ENCODE results near the gene HSPA5.
A peak's percentile ranks its signal among the peaks of the same experiment; 100 is the strongest.
"Not testable (repeated sequence)": the region's sequence is repeated elsewhere in the genome, so short reads cannot be mapped to it uniquely, and the experiment has no call there.

The HSPA5 gene

GRCh38 chr9:125241863-125242739 lies 958 bp upstream of the HSPA5 start:
- no peak for TF ChIP-seq CTCF (IDR thresholded peaks at IDR 0.05; ENCODE audit: extremely low read depth, insufficient read depth, missing control alignments)
- in situ Hi-C loops (cut with MboI; ENCODE audit: low pct_unique_long_range_greater_than_20kb, low sequenced_read_pairs, unreplicated experiment), result no loop called here
- DNase-seq (ENCODE audit: low spot score), result peak; percentile 31

- TF ChIP-seq CTCF (IDR thresholded peaks at IDR 0.05; ENCODE audit: extremely low read depth, insufficient read depth, missing control alignments), result no peak
- in situ Hi-C loops (cut with MboI; ENCODE audit: low pct_unique_long_range_greater_than_20kb, low sequenced_read_pairs, unreplicated experiment), result no loop called here
- DNase-seq (ENCODE audit: low spot score), result no peak
Observed at GRCh38 chr9:125240649-125240999, 519 bp downstream of the HSPA5 start.

DNA sequence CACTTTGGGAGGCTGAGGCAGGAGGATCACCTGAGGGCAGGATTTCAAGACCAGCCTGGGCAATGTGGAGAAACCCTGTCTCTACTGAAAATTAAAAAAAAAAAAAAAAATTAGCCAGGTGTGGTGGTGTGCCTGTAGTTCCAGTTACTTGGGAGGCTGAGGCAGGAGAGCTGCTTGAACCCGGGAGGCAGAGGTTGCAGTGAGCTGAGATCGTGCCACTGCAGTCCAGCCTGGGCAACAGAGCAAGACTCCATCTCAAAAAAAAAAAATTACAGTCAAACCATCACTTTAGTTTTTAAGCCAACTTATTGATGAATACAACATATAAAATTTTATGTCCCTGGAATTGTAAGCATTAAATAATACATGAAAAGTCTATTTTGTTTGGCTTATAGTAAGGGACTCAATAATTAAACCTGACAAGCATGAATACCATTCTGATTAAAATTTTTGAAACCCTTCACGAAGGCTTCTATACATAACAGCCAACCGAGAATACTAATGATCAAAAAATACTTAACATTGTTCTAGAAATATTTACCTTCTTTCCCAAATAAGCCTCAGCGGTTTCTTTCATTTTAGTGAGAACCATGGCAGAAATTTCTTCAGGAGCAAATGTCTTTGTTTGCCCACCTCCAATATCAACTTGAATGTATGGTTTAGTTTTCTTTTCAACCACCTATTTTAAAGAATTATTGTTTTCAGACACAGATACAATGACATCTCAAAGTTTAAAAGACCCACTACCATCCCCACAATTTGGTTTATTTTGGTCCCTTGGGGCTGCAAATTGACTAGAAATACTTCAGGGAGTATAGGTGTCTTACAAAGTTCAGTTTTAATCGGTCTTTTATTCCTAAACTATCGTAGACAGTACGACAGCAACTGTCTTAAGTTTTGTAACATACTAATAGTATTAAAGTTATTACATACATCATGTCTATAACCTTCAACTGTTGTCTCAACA lies 1.2 kb downstream of the HSPA5 start:
- in situ Hi-C loops (cut with MboI; ENCODE audit: low pct_unique_long_range_greater_than_20kb, low sequenced_read_pairs, unreplicated experiment), result no loop called here
- no peak for TF ChIP-seq CTCF (IDR thresholded peaks at IDR 0.05; ENCODE audit: extremely low read depth, insufficient read depth, missing control alignments)
- no peak for DNase-seq (ENCODE audit: low spot score)

- no peak for TF ChIP-seq CTCF (IDR thresholded peaks at IDR 0.05; ENCODE audit: extremely low read depth, insufficient read depth, missing control alignments)
- in situ Hi-C loops (cut with MboI; ENCODE audit: low pct_unique_long_range_greater_than_20kb, low sequenced_read_pairs, unreplicated experiment), result no loop called here
- no peak for DNase-seq (ENCODE audit: low spot score)
Observed at GRCh38 chr9:125238915-125239446, 2.2 kb downstream of the HSPA5 start.

DNA sequence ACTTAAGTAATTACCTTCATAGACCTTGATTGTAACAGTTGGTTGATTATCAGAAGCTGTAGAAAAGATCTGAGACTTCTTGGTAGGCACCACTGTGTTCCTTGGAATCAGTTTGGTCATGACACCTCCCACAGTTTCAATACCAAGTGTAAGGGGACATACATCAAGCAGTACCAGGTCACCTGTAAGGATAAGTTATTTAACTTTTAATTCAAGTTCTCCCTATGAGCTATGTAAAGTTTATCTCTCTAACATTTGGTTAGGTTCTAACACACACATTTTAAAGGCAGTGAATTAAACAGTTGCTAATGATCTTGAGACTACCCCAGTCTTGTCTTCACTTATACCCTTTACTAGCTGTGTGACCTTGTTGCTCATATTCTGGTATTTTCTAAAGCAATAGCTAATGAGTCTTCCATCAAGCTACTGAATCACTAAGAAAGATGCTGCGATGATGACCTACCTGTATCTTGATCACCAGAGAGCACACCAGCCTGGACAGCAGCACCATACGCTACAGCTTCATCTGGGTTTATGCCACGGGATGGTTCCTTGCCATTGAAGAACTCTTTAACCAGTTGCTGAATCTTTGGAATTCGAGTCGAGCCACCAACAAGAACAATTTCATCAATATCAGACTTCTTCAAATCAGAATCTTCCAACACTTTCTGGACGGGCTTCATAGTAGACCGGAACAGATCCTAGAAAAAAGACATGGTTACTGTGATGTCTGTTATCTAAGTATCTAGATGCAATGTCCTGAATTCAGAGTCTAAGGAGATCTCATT lies 2.8 kb downstream of the HSPA5 start:
- in situ Hi-C loops (cut with MboI; ENCODE audit: low pct_unique_long_range_greater_than_20kb, low sequenced_read_pairs, unreplicated experiment), result no loop called here
- TF ChIP-seq CTCF (IDR thresholded peaks at IDR 0.05; ENCODE audit: extremely low read depth, insufficient read depth, missing control alignments), result no peak
- DNase-seq (ENCODE audit: low spot score), result no peak

- DNase-seq (ENCODE audit: low spot score); in situ Hi-C loops (cut with MboI; ENCODE audit: low pct_unique_long_range_greater_than_20kb, low sequenced_read_pairs, unreplicated experiment): not testable (repeated sequence)
Observed at GRCh38 chr9:125236520-125237159, 4.5 kb downstream of the HSPA5 start.
